Panc1 (cell line): ENCODE results near the gene MAPK8IP3. TPM values are rescaled to one million over a fixed set of nuclear protein-coding genes. Genes with fewer than 3 reads are reported as not detected.

ENCODE experiments used
- ATAC-seq: fragments of 200-7000 bp; cut with Tn5 transposase; 2 replicates; pipeline ENCODE4 v1.9.1; 2020; ENCODE audit warnings: mild to moderate bottlenecking, moderate library complexity
- BruUV-seq: library from RNA; stranded (reverse); fragments of 400-500 nt; replicated peaks from 2 replicates; lab custom pipeline; 2021; lab: Mats Ljungman, UMichigan
- CTCF ChIA-PET: fragments of 300-600 bp; sonication (Branson Sonifier 250); formaldehyde crosslinking; loops from one replicate; lab custom pipeline; 2022; ENCODE audit warnings: antibody characterized with exemption; lab: Charles Lee
- POLR2A ChIA-PET: fragments of 300-600 bp; sonication (Branson Sonifier 250); formaldehyde crosslinking; loops from one replicate; lab custom pipeline; 2022; ENCODE audit warnings: antibody characterized with exemption; lab: Charles Lee
- DNase-seq: peaks from one replicate; pipeline ENCODE4 v3.0.0-alpha.2; 2010; ENCODE audit warnings: low read depth, low spot score
- H3K27ac ChIP-seq: 2 replicates; pipeline ENCODE4 v1.5.1; 2011; ENCODE audit warnings: mild to moderate bottlenecking, low read length, inconsistent platforms
- H3K27me3 ChIP-seq: fragments of 200-500 bp; sonication (Bioruptor generic); 2 replicates; pipeline ENCODE4 v1.6.0; 2014; ENCODE audit warnings: low read length, inconsistent platforms; ENCODE audit not compliant: control insufficient read depth, insufficient read depth
- H3K36me3 ChIP-seq: fragments of 200-500 bp; sonication (Bioruptor generic); 2 replicates; pipeline ENCODE4 v1.5.1; 2014; ENCODE audit warnings: inconsistent platforms, mild to moderate bottlenecking, low read length, moderate library complexity; ENCODE audit not compliant: control insufficient read depth, insufficient read depth
- H3K4me1 ChIP-seq: 2 replicates; pipeline ENCODE4 v1.5.1; 2011; ENCODE audit warnings: inconsistent platforms, mild to moderate bottlenecking, low read length, moderate library complexity; ENCODE audit not compliant: control insufficient read depth, insufficient read depth
- H3K4me3 ChIP-seq, 2 experiments: 2 replicates each; pipeline ENCODE4 v1.5.1; 2011 to 2012; ENCODE audit warnings: low read depth in 2 of 2, low read length in 2 of 2, mild to moderate bottlenecking in 2 of 2, inconsistent platforms in 1 of 2, moderate library complexity in 1 of 2
- H3K9me3 ChIP-seq: fragments of 200-500 bp; sonication (Bioruptor generic); 2 replicates; pipeline ENCODE4 v1.5.1; 2014; ENCODE audit warnings: low read depth, mild to moderate bottlenecking, inconsistent platforms, low read length, moderate library complexity; ENCODE audit not compliant: control insufficient read depth, insufficient read depth
- POLR2AphosphoS5 ChIP-seq: IDR thresholded peaks from 2 replicates; pipeline ENCODE4 v1.6.1; 2012; ENCODE audit warnings: mild to moderate bottlenecking, low read depth, low read length, moderate library complexity
- SIN3A ChIP-seq: IDR thresholded peaks from 2 replicates; pipeline ENCODE4 v1.6.1; 2012; ENCODE audit warnings: low read depth, mild to moderate bottlenecking, low read length, moderate library complexity, borderline replicate concordance; ENCODE audit not compliant: insufficient read depth
- TCF7L2 ChIP-seq: IDR thresholded peaks from 2 replicates; pipeline ENCODE4 v1.6.1; 2011; ENCODE audit warnings: mild to moderate bottlenecking, low read depth, low read length, inconsistent platforms
- in situ Hi-C: cut with HindIII; loops from 2 replicates; pipeline ENCODE4 v1.10.0; 2016; ENCODE audit warnings: low sequenced_read_pairs, low pct_unique_long_range_greater_than_20kb
- intact Hi-C: fragments of 100-400 bp; cut with micrococcal nuclease; formaldehyde crosslinking; loops from one replicate; pipeline ENCODE4 v1.10.0; 2022; ENCODE audit not compliant: unreplicated experiment
- total RNA-seq: library from RNA; stranded (reverse); gene quantifications from one replicate; pipeline ENCODE4 v1.2.1, GENCODE V29; 2021; ENCODE audit not compliant: unreplicated experiment
- TF ChIP-seq, protein P1 (sequence below), 2 experiments: IDR thresholded peaks; 2 replicates each; pipeline ENCODE4 v1.6.1; 2011 to 2012; ENCODE audit warnings: low read depth in 2 of 2, control low read depth in 1 of 2, low read length in 1 of 2, mild to moderate bottlenecking in 1 of 2, moderate library complexity in 1 of 2; ENCODE audit not compliant: insufficient read depth in 1 of 2
- TF ChIP-seq, protein P2 (sequence below): fragments of 450-650 bp; IDR thresholded peaks from 2 replicates; pipeline ENCODE4 v1.5.1; 2017; ENCODE audit warnings: mild to moderate bottlenecking

The MAPK8IP3 gene
- total RNA-seq, 1 experiment from 2014 or later = 108 TPM

DNA sequence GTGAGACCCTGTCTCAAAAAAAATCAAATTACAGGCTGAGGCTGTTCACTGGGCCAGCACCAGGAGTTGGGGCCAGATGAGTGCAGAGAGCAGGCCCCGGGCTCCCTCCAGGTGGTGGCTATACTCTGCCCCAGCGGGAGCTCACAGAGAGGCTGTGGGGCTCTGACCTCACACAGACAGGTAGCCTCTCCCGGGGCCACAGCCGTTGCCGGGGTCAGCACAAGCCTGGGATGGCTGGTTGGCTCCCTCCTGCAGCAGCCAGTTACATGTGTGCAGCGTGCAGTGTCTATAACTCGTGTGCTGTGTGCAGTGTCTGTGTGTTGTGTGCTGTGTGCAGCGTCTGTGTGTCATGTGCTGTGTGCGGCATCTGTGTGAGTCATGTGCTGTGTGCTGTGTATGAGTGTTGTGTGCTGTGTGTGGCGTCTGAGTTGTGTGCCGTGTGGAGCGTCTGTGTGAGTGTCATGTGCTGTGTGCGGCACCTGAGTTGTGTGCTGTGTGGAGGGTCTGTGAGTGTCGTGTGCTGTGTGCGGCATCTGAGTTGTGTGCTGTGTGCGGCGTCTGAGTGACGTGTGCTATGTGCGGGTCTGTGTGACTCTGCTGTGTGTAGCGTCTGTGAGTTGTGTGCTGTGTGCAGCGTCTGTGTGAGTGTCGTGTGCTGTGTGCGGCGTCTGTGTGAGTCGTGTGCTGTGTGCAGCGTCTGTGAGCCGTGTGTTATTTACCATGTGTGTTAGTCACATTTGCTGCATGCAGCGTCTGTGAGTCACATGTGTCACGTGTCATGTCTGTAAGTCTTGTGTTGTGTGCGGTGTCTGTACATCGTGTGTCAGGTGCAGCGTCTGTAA lies 20.9 kb downstream of the MAPK8IP3 start:
- Histone ChIP-seq H3K4me1 (peaks cover 21% of the 10 kb centered on the region), H3K4me3 (no peak overlapping the region), H3K36me3 (no peaks in the 10 kb centered on the region), H3K27me3 (no peaks in the 10 kb centered on the region), H3K27ac (no peak overlapping the region), H3K9me3 (no peaks in the 10 kb centered on the region)
- TF ChIP-seq, protein P1, sequence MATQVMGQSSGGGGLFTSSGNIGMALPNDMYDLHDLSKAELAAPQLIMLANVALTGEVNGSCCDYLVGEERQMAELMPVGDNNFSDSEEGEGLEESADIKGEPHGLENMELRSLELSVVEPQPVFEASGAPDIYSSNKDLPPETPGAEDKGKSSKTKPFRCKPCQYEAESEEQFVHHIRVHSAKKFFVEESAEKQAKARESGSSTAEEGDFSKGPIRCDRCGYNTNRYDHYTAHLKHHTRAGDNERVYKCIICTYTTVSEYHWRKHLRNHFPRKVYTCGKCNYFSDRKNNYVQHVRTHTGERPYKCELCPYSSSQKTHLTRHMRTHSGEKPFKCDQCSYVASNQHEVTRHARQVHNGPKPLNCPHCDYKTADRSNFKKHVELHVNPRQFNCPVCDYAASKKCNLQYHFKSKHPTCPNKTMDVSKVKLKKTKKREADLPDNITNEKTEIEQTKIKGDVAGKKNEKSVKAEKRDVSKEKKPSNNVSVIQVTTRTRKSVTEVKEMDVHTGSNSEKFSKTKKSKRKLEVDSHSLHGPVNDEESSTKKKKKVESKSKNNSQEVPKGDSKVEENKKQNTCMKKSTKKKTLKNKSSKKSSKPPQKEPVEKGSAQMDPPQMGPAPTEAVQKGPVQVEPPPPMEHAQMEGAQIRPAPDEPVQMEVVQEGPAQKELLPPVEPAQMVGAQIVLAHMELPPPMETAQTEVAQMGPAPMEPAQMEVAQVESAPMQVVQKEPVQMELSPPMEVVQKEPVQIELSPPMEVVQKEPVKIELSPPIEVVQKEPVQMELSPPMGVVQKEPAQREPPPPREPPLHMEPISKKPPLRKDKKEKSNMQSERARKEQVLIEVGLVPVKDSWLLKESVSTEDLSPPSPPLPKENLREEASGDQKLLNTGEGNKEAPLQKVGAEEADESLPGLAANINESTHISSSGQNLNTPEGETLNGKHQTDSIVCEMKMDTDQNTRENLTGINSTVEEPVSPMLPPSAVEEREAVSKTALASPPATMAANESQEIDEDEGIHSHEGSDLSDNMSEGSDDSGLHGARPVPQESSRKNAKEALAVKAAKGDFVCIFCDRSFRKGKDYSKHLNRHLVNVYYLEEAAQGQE (IDR thresholded peaks at IDR 0.05; ENCODE audit: insufficient read depth in 1 of 2, low read depth in 2 of 2, low read length in 1 of 2) = no peak
- POLR2A ChIA-PET = interaction anchor here (0.5 to 0.6 kb wide), 2 partner anchors 42 to 637 kb away, joined by 3 to 5 read pairs; no protein-coding TSS in a partner anchor
- ATAC-seq (no peak), DNase-seq (no peak)
- CTCF ChIA-PET = no interaction called here
- BruUV-seq = no TSS peak
- intact Hi-C loops = no loop called here
- in situ Hi-C loops = no loop called here

DNA sequence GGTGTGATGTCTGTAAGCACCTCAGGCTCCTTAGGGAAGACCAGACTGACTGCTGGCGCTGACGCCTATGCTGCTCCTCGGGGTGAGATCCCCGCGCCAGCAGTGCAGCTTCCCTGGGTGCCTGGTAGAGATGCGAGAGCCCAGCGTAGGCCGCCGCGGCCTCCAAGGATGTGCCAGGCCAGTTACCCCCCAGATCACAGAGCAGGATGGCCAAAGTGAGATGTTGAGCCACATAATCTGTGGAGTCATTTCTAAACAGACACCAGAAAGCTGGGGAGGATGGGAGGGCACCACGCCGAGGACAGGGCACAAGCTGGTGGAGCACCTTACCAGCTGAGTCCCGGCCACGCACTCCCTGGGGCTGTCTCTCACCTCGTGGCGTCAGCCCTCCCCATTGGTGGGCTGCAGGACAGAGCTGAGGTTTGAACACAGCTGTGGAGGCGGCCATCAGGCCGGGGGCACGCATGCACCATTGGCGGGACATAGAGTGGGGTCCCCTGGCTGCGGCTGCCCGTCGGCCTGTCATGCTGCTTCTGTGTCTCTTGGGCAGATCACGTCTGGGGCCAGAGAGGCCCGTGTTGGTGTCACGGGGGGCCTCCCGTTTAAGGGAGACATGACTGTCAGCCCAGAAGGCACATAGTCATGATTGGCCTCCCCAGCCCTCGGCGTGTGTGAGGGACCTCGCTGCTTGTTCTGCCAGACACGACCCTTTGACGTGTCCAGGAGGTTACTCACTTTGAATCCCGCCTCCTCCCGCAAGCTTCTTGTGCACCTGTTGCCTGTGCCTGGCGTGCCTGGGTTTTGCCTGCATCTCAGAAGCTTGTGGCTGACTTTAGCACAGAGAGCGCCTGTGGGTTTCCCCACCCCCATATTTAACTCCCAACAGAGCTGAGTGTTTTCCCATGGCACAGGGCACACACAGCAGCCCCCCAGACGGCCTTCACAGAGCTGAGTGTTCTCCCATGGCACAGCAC lies 21.9 kb downstream of the MAPK8IP3 start:
- ChIA-PET CTCF (no interaction called here), POLR2A (no interaction called here)
- Histone ChIP-seq H3K9me3 (no peaks in the 10 kb centered on the region), H3K27ac (no peak overlapping the region), H3K4me3 (no peak overlapping the region), H3K27me3 (no peaks in the 10 kb centered on the region), H3K4me1 (peaks cover 13% of the 10 kb centered on the region), H3K36me3 (no peaks in the 10 kb centered on the region)
- ATAC-seq (no peak), DNase-seq (no peak)
- in situ Hi-C loops = no loop called here
- BruUV-seq = no TSS peak
- TF ChIP-seq TCF7L2 = no peak
- TF ChIP-seq, protein P1 (IDR thresholded peaks at IDR 0.05; ENCODE audit: insufficient read depth in 1 of 2, low read depth in 2 of 2, low read length in 1 of 2) = no peak
- no peak for TF ChIP-seq POLR2AphosphoS5
- TF ChIP-seq, protein P2, sequence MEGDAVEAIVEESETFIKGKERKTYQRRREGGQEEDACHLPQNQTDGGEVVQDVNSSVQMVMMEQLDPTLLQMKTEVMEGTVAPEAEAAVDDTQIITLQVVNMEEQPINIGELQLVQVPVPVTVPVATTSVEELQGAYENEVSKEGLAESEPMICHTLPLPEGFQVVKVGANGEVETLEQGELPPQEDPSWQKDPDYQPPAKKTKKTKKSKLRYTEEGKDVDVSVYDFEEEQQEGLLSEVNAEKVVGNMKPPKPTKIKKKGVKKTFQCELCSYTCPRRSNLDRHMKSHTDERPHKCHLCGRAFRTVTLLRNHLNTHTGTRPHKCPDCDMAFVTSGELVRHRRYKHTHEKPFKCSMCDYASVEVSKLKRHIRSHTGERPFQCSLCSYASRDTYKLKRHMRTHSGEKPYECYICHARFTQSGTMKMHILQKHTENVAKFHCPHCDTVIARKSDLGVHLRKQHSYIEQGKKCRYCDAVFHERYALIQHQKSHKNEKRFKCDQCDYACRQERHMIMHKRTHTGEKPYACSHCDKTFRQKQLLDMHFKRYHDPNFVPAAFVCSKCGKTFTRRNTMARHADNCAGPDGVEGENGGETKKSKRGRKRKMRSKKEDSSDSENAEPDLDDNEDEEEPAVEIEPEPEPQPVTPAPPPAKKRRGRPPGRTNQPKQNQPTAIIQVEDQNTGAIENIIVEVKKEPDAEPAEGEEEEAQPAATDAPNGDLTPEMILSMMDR = no peak
- TF ChIP-seq SIN3A = no peak
- intact Hi-C loops = no loop called here
